DOHH2 (cell line): ENCODE measurements around the gene KRTAP10-1.

Experiments
- CTCF ChIP-seq: fragments of 200-600 bp; sonication (generic); IDR thresholded peaks from one replicate; pipeline ENCODE4 v1.5.1; 2014; ENCODE audit warnings: antibody characterized with exemption, mild to moderate bottlenecking, low read depth, low read length; ENCODE audit not compliant: poor library complexity, severe bottlenecking
- EZH2phosphoT487 ChIP-seq: fragments of 200-600 bp; sonication (generic); IDR thresholded peaks from 2 replicates; pipeline ENCODE4 v1.6.1; 2017; ENCODE audit warnings: borderline replicate concordance, mild to moderate bottlenecking, antibody characterized with exemption, low read length, moderate library complexity, mixed read lengths

- no peak for TF ChIP-seq CTCF
- TF ChIP-seq EZH2phosphoT487 = no peak
Measured at GRCh38 chr21:44522753-44523204, 17.2 kb downstream of the KRTAP10-1 start.
